Heart right ventricle (tissue), 16 donors: ENCODE measurements around the gene SLAIN1. TPM values are rescaled to one million over a fixed set of nuclear protein-coding genes. Genes with fewer than 3 reads are reported as not detected.

Experiments used
- ATAC-seq, 8 donors: fragments of 200-7000 bp; cut with Tn5 transposase; one replicate each; pipeline ENCODE4 v1.9.1; 2020; ENCODE audit warnings: mild to moderate bottlenecking in 8 of 8, moderate library complexity in 8 of 8, moderate number of reproducible peaks in 1 of 8
- DNase-seq, 2 donors: peaks; one replicate each; pipeline ENCODE4 v3.0.0-alpha.2; 2020
- H3K27ac ChIP-seq, 10 donors: fragments of 200-600 bp; sonication (generic) in 2 of 10; one replicate each; pipeline versions ENCODE4 v1.5.0 to v1.8.0; 2020 to 2022; ENCODE audit warnings: mild to moderate bottlenecking in 3 of 10
- H3K27me3 ChIP-seq, 7 donors: fragments of 200-600 bp; one replicate each; pipeline ENCODE4 v1.8.0; 2021 to 2022; ENCODE audit warnings: mild to moderate bottlenecking in 2 of 7
- H3K36me3 ChIP-seq, 9 donors: fragments of 200-600 bp; sonication (generic) in 1 of 9; one replicate each; pipeline versions ENCODE4 v1.5.0 to v1.8.0; 2020 to 2022; ENCODE audit warnings: mild to moderate bottlenecking in 2 of 9
- H3K4me1 ChIP-seq, 9 donors: fragments of 200-600 bp; sonication (generic) in 1 of 9; one replicate each; pipeline versions ENCODE4 v1.5.0 to v1.8.0; 2020 to 2022; ENCODE audit warnings: mild to moderate bottlenecking in 4 of 9
- H3K4me3 ChIP-seq, 10 donors: fragments of 200-600 bp; sonication (generic) in 2 of 10; one replicate each; pipeline versions ENCODE4 v1.5.0 to v1.8.0; 2020 to 2022; ENCODE audit warnings: mild to moderate bottlenecking in 7 of 10, moderate library complexity in 2 of 10
- H3K9me3 ChIP-seq, 11 donors: fragments of 200-600 bp in 10 of 11; sonication (generic) in 2 of 11; one replicate each; pipeline versions ENCODE4 v1.5.0 to v1.8.0; 2013 to 2022; ENCODE audit warnings: mild to moderate bottlenecking in 2 of 11, control low read depth in 1 of 11, moderate library complexity in 1 of 11
- CTCF ChIP-seq, 9 donors: fragments of 200-600 bp; sonication (generic) in 2 of 9; IDR thresholded peaks; one replicate each; pipeline versions ENCODE4 v1.5.0 to v1.8.0; 2021 to 2022; ENCODE audit warnings: antibody characterized with exemption in 9 of 9, mild to moderate bottlenecking in 5 of 9, moderate library complexity in 1 of 9
- WGBS, 2 donors: extraction: QIAGEN DNeasy Blood & Tissue Kit; methylation state at CpG; one replicate each; pipeline ENCODE4 v1.1.7; 2013; ENCODE audit warnings: inconsistent platforms in 1 of 2; 5-methylcytosine and 5-hydroxymethylcytosine counted together
- intact Hi-C, 10 donors: fragments of 100-400 bp; cut with DNase I; formaldehyde crosslinking; loops; one replicate each; pipeline versions ENCODE4 v1.11.1 to v1.14.2; 2022
- polyA plus RNA-seq, 2 donors: library from polyadenylated mRNA; stranded (reverse); fragments of 200-250 nt; gene quantifications; one replicate each; pipeline ENCODE4 v1.2.3, GENCODE V29; 2013
- total RNA-seq, 10 donors: library from RNA; stranded (reverse); fragmentation: NEBNext Ultra II Directional in 3 of 10; extraction: Animal tissue kit (Norgen Biotek cat#: 25700) in 3 of 10; gene quantifications; one replicate each; pipeline versions ENCODE4 v1.2.1 to v1.2.4, GENCODE V29; 2021 to 2023
- donor health status: Arrhythmogenic right ventricular cardiomyopathy.
- donor health status: ischemic (EF 13 %, LVEDD 7.1; RV severe dilation, severe dysfunction).
- donor health status: healthy with polysubstance abuse.
- donor health status: DM: no; HTN: yes; CAD: no.
- donor health status: DM: no; HTN: no; CAD: no.
- donor health status: ischemic (EF 25% LVEDD 6.9; RV normal size, moderate dysfunction).
- donor health status: ischemic (EF 25% LVEDD 5.7; RV mildly dilated, moderate dysfunction).
- donor health status: healthy.
- donor health status: DM: yes; HTN: yes; CAD: no.
- donor health status: Ischemic cardiomyopathy.
- donor health status: ischemic (EF 35%, LVEDD 5.7; RV mildly dilated, moderate dysfunction).
- donor health status: nonischemic (EF 11% LVEDD 7.7; RV severe dilation, severe dysfunction).
- donor health status: DM: yes; HTN: yes; CAD: no.
- donor health status: PGD.
- donor health status: ischemic (EF 29% LVEDD 5.4; RV normal size, mild dysfunction).
- donor health status: nonischemic (EF 23%, LVEDD 6.1; RV moderate dilation, normal function).

SLAIN1 gene
- total and polyA plus RNA-seq, 12 donors = 1.4 to 13.6 (median 7.7) TPM

- TF ChIP-seq CTCF (IDR thresholded peaks at IDR 0.05) = no peak
- Histone ChIP-seq H3K4me1 (peaks cover 0 to 7% (median 0%) of the 10 kb centered on the region in 9 donors), H3K27me3 (no peaks in the 10 kb centered on the region), H3K4me3 (no peak overlapping the region), H3K36me3 (no peaks in the 10 kb centered on the region), H3K27ac (no peak overlapping the region), H3K9me3 (peaks cover 0 to 18% (median 0%) of the 10 kb centered on the region in 11 donors)
- 93 to 94% methylated on average over 2 of the region's 2 CpGs for WGBS, 2 donors
- no peak for DNase-seq
- ATAC-seq = no peak
- intact Hi-C loops = loop anchor here in 3 of 10 donors (10.0 kb wide), 2 partner anchors 108 to 128 kb away; partner anchors contain the start of gene EDNRB (in 1 of the 3)
Observed at GRCh38 chr13:77786695-77787287, 89.3 kb downstream of the SLAIN1 start.

- Histone ChIP-seq H3K9me3 (peaks cover 0 to 39% (median 9%) of the 10 kb centered on the region in 11 donors), H3K27me3 (no peaks in the 10 kb centered on the region), H3K4me3 (no peak overlapping the region), H3K27ac (no peak overlapping the region), H3K4me1 (peaks cover 0 to 7% (median 0%) of the 10 kb centered on the region in 9 donors), H3K36me3 (no peaks in the 10 kb centered on the region)
- TF ChIP-seq CTCF (IDR thresholded peaks at IDR 0.05) = no peak
- intact Hi-C loops = loop anchor here in 3 of 10 donors (10.0 kb wide), 2 partner anchors 105 to 125 kb away; partner anchors contain the start of gene EDNRB (in 1 of the 3)
- DNase-seq (no peak), ATAC-seq (no peak)
- WGBS, 2 donors = 93 to 95% methylated on average over 1 of the region's 1 CpG
Observed at GRCh38 chr13:77789376-77789775, 91.9 kb downstream of the SLAIN1 start.

- intact Hi-C loops = no loop called here
- no peaks in the 10 kb centered on the region for H3K4me1 ChIP-seq
- 83 to 89% methylated on average over 3 of the region's 3 CpGs for WGBS, 2 donors
- DNase-seq = no peak
- no peaks in the 10 kb centered on the region for H3K27me3 ChIP-seq
- no peak for TF ChIP-seq CTCF (IDR thresholded peaks at IDR 0.05)
- ATAC-seq = no peak
- no peaks in the 10 kb centered on the region for H3K36me3 ChIP-seq
- no peak overlapping the region for H3K27ac ChIP-seq
- H3K9me3 ChIP-seq = peaks cover 0 to 6% (median 0%) of the 10 kb centered on the region in 11 donors
- H3K4me3 ChIP-seq = no peak overlapping the region
Observed at GRCh38 chr13:77800219-77800618, 102.7 kb downstream of the SLAIN1 start.

- no peak overlapping the region for H3K27ac ChIP-seq
- H3K9me3 ChIP-seq = no peaks in the 10 kb centered on the region
- no peak for DNase-seq
- intact Hi-C loops = no loop called here
- peaks cover 0 to 3% (median 0%) of the 10 kb centered on the region in 7 donors for H3K27me3 ChIP-seq
- no peak for TF ChIP-seq CTCF (IDR thresholded peaks at IDR 0.05)
- no peaks in the 10 kb centered on the region for H3K36me3 ChIP-seq
- H3K4me1 ChIP-seq = peaks cover 0 to 11% (median 0%) of the 10 kb centered on the region in 9 donors
- no peak for ATAC-seq
- WGBS, 2 donors = 87 to 95% methylated on average over 1 of the region's 1 CpG
- H3K4me3 ChIP-seq = no peak overlapping the region
Observed at GRCh38 chr13:77806518-77806917, 109.0 kb downstream of the SLAIN1 start.
